K562 (cell line): ENCODE results near the gene ACAP3. TPM values are rescaled to one million over a fixed set of nuclear protein-coding genes. Genes with fewer than 3 reads are reported as not detected.

Source experiments
- ATAC-seq: fragments of 200-7000 bp; cut with Tn5 transposase; 3 replicates; pipeline ENCODE4 v1.9.1; 2020; ENCODE audit warnings: moderate library complexity
- BruUV-seq: library from RNA; stranded (reverse); fragments of 400-500 nt; replicated peaks from 2 replicates; lab custom pipeline; 2021; lab: Mats Ljungman, UMichigan
- CTCF ChIA-PET: fragments of 300-600 bp; formaldehyde crosslinking; extraction: SDS; loops from one replicate; lab custom pipeline; 2021; ENCODE audit warnings: low intra/inter-chr PET ratio; lab: Yijun Ruan, JAX
- POLR2A ChIA-PET: fragments of 300-600, 350-650 bp; sonication (Branson Sonifier 250); formaldehyde crosslinking; extraction: SDS; loops from one replicate; lab custom pipeline; 2021; ENCODE audit warnings: antibody characterized with exemption, inconsistent platforms; lab: Yijun Ruan, JAX
- DNase-seq, 4 experiments: peaks; one replicate each; pipeline versions ENCODE4 v3.0.0 to v3.0.0-alpha.2; 2011 to 2018; ENCODE audit warnings: low spot score in 3 of 4, mixed read lengths in 3 of 4; ENCODE audit errors: extremely low read depth in 1 of 4
- FAIRE-seq: peaks from 2 replicates; lab custom pipeline; 2011; peaks lifted over from hg19 to GRCh38; lab: Jason Lieb, UNC
- H2AFZ ChIP-seq: 2 replicates; pipeline ENCODE4 v1.6.0; 2011; ENCODE audit warnings: low read depth, low read length, control low read depth, inconsistent platforms
- H3K27ac ChIP-seq: fragments of 200-600 bp; 3 replicates; pipeline ENCODE4 v1.8.0; 2011; ENCODE audit warnings: low read depth, mild to moderate bottlenecking, control low read depth, inconsistent platforms, low read length, moderate library complexity, mixed read lengths; ENCODE audit errors: extremely low read depth
- H3K27me3 ChIP-seq, 2 experiments: fragments of 300-600 bp in 1 of 2; 2 replicates in 1 of 2; 3 replicates in 1 of 2; pipeline versions ENCODE4 v1.6.0 to v1.8.0; 2011; ENCODE audit warnings: inconsistent platforms in 2 of 2, low read length in 2 of 2, mild to moderate bottlenecking in 1 of 2, mixed read lengths in 1 of 2, moderate library complexity in 1 of 2; ENCODE audit not compliant: control insufficient read depth in 2 of 2, insufficient read depth in 2 of 2
- H3K36me3 ChIP-seq: fragments of 300-600 bp; 3 replicates; pipeline ENCODE4 v1.8.0; 2011; ENCODE audit warnings: mild to moderate bottlenecking, low read length, inconsistent platforms; ENCODE audit not compliant: control insufficient read depth, insufficient read depth
- H3K4me1 ChIP-seq, 2 experiments: fragments of 200-600 bp in 1 of 2; replicated peaks in 1 of 2; 2 replicates in 1 of 2; 3 replicates in 1 of 2; pipeline versions ENCODE4 v1.5.1 to v1.8.0; 2011; ENCODE audit warnings: inconsistent platforms in 2 of 2, low read length in 2 of 2, mild to moderate bottlenecking in 1 of 2, mixed read lengths in 1 of 2, moderate library complexity in 1 of 2; ENCODE audit not compliant: control insufficient read depth in 2 of 2, insufficient read depth in 2 of 2
- H3K4me2 ChIP-seq: 2 replicates; pipeline ENCODE4 v1.6.1; 2011; ENCODE audit warnings: low read length, control low read depth, inconsistent platforms, mixed read lengths; ENCODE audit not compliant: insufficient read depth
- H3K4me3 ChIP-seq: fragments of 200-600 bp; sonication (generic), shearing (Covaris generic); 2 replicates; pipeline ENCODE4 v1.5.1; 2016; ENCODE audit warnings: control low read depth, inconsistent platforms
- H3K79me2 ChIP-seq: fragments of 200-600 bp; 3 replicates; pipeline ENCODE4 v1.8.0; 2011; ENCODE audit warnings: low read length, inconsistent platforms; ENCODE audit not compliant: control insufficient read depth, insufficient read depth
- H3K9ac ChIP-seq, 2 experiments: 2 replicates each; pipeline versions ENCODE4 v1.6.0 to v1.6.1; 2011; ENCODE audit warnings: low read depth in 2 of 2, low read length in 2 of 2, control low read depth in 1 of 2, inconsistent platforms in 1 of 2, mild to moderate bottlenecking in 1 of 2, mixed read lengths in 1 of 2; ENCODE audit not compliant: insufficient read depth in 1 of 2
- H3K9me1 ChIP-seq: one replicate; pipeline ENCODE4 v1.6.0; 2011; ENCODE audit warnings: inconsistent platforms, mild to moderate bottlenecking, low read length, moderate library complexity; ENCODE audit not compliant: control insufficient read depth, insufficient read depth
- H3K9me3 ChIP-seq: replicated peaks from 2 replicates; pipeline ENCODE4 v1.5.1; 2011; ENCODE audit warnings: low read depth, low read length, inconsistent platforms; ENCODE audit not compliant: control insufficient read depth, insufficient read depth
- H4K20me1 ChIP-seq: replicated peaks from 2 replicates; pipeline ENCODE4 v1.6.1; 2011; ENCODE audit warnings: low read length, inconsistent platforms, mixed read lengths; ENCODE audit not compliant: control insufficient read depth, insufficient read depth
- BDP1 ChIP-seq: IDR thresholded peaks from 3 replicates; pipeline ENCODE4 v1.6.1; 2011; ENCODE audit not compliant: insufficient read length, insufficient read depth
- IRF2 ChIP-seq: sonication (generic); formaldehyde crosslinking; IDR thresholded peaks from 2 replicates; pipeline ENCODE4 v1.8.1; 2022; ENCODE audit warnings: mild to moderate bottlenecking, missing genetic modification reagents
- MCM7 ChIP-seq, 2 experiments: fragments of 450-650 bp; IDR thresholded peaks; 2 replicates each; pipeline ENCODE4 v1.6.1; 2016 to 2018
- NR4A1 ChIP-seq, 2 experiments: fragments of 250-450 bp in 1 of 2; fragments of 450-650 bp in 1 of 2; sonication (Bioruptor Pico) in 1 of 2; IDR thresholded peaks; 2 replicates each; pipeline versions ENCODE4 v1.4.0 to v1.6.1; 2016 to 2020; ENCODE audit warnings: mild to moderate bottlenecking in 2 of 2, missing compliant biosample characterization in 1 of 2, missing genetic modification characterization in 1 of 2, moderate library complexity in 1 of 2
- PHB ChIP-seq: fragments of 250-450 bp; sonication (Bioruptor Pico); IDR thresholded peaks from 2 replicates; pipeline ENCODE4 v1.5.0; 2021
- PHF8 ChIP-seq: fragments of 200-600 bp; sonication (generic); IDR thresholded peaks from 2 replicates; pipeline ENCODE4 v1.6.1; 2012; ENCODE audit warnings: mixed run types, mild to moderate bottlenecking, inconsistent platforms, low read length, moderate library complexity, borderline replicate concordance
- POLR2G ChIP-seq: fragments of 200-400 bp; formaldehyde crosslinking; IDR thresholded peaks from 2 replicates; pipeline ENCODE4 v1.6.1; 2017; ENCODE audit warnings: low read depth, mild to moderate bottlenecking, antibody characterized with exemption, low read length, moderate library complexity
- PYGO2 ChIP-seq: fragments of 450-650 bp; IDR thresholded peaks from 2 replicates; pipeline ENCODE4 v1.6.1; 2016; ENCODE audit warnings: mild to moderate bottlenecking, missing genetic modification characterization, moderate library complexity, missing compliant biosample characterization
- RBM17 ChIP-seq: fragments of 200-400 bp; formaldehyde crosslinking; IDR thresholded peaks from 2 replicates; pipeline ENCODE4 v1.6.1; 2017; ENCODE audit warnings: low read depth, mild to moderate bottlenecking, low read length, borderline replicate concordance
- SREBF1 ChIP-seq: fragments of 150-350 bp; IDR thresholded peaks from 2 replicates; pipeline ENCODE4 v1.6.1; 2014; ENCODE audit warnings: antibody characterized with exemption, low read depth, low read length, borderline replicate concordance
- SRSF7 ChIP-seq: fragments of 200-400 bp; formaldehyde crosslinking; optimal IDR thresholded peaks from 2 replicates; pipeline ENCODE3; 2017; ENCODE audit warnings: mild to moderate bottlenecking, low read depth, low read length
- TAF15 ChIP-seq: fragments of 200-400 bp; formaldehyde crosslinking; IDR thresholded peaks from 2 replicates; pipeline ENCODE4 v1.6.1; 2017; ENCODE audit warnings: mild to moderate bottlenecking, low read depth, low read length, moderate library complexity
- ZNF140 ChIP-seq: fragments of 250-450 bp; sonication (Bioruptor Pico); IDR thresholded peaks from 2 replicates; pipeline ENCODE4 v1.8.0; 2021; ENCODE audit warnings: moderate library complexity, mild to moderate bottlenecking, inconsistent platforms
- ZNF146 ChIP-seq: IDR thresholded peaks from one replicate; pipeline ENCODE4 v1.6.1; 2018; ENCODE audit warnings: missing compliant biosample characterization; ENCODE audit not compliant: unreplicated experiment
- WGBS: fragments of 100-300 bp; shearing (Covaris generic); methylation state at CpG from one replicate; pipeline ENCODE4 v1.1.6; 2016; ENCODE audit warnings: low coverage, mixed read lengths; ENCODE audit not compliant: insufficient coverage; ENCODE audit errors: missing lambda C conversion rate; 5-methylcytosine and 5-hydroxymethylcytosine counted together
- in situ Hi-C: fragments of 300-500 bp; cut with MboI; formaldehyde crosslinking; loops from 4 replicates; pipeline ENCODE4 v1.15.0; 2018; ENCODE audit warnings: inconsistent platforms, mixed read lengths
- intact Hi-C: fragments of 100-400 bp; cut with micrococcal nuclease; formaldehyde crosslinking; loops from 2 replicates; pipeline ENCODE4 v1.14.2; 2022
- polyA plus RNA-seq, 8 experiments: library from polyadenylated mRNA; depleted of rRNA in 4 of 8; stranded (reverse) in 5 of 8; unstranded in 3 of 8; fragments of >200 nt; fragmentation: Nextera tagmentation in 2 of 8; fragmentation: Illumina TruSeq in 1 of 8; extraction: Ambion mirVana in 2 of 8; extraction: Trizol in 1 of 8; gene quantifications; 2 replicates each; pipeline versions ENCODE4 v1.2.1 to v1.2.3, GENCODE V29; 2011 to 2014; ENCODE audit warnings: inconsistent platforms in 1 of 8, missing spikeins in 1 of 8
- total RNA-seq, 7 experiments: library from RNA; depleted of rRNA in 6 of 7; stranded (reverse); fragments of >200 nt in 6 of 7; fragmentation: Illumina TruSeq in 2 of 7; extraction: Trizol in 2 of 7; gene quantifications; 2 replicates each; pipeline versions ENCODE4 v1.2.1 to v1.2.3, GENCODE V29; 2011 to 2021; ENCODE audit warnings: low replicate concordance in 1 of 7
- TF ChIP-seq, protein P1 (sequence below): fragments of 250-450 bp; sonication (Bioruptor Pico); IDR thresholded peaks from 2 replicates; pipeline ENCODE4 v1.8.0; 2021; ENCODE audit warnings: moderate library complexity, mild to moderate bottlenecking, inconsistent platforms
- TF ChIP-seq, protein P2 (sequence below): fragments of 450-650 bp; IDR thresholded peaks from 2 replicates; pipeline ENCODE4 v1.6.1; 2014; ENCODE audit warnings: low read depth, mild to moderate bottlenecking, moderate library complexity, borderline replicate concordance
- TF ChIP-seq, protein P3 (sequence below): sonication (generic); formaldehyde crosslinking; IDR thresholded peaks from 2 replicates; pipeline ENCODE4 v1.8.0; 2023; ENCODE audit warnings: mild to moderate bottlenecking, missing genetic modification reagents

ACAP3 gene
- total and polyA plus RNA-seq, 9 of the 15 experiments (the other 6 are each of a cell fraction or from before 2014, with no cell fraction given): 0.01 to 49.0 (median 12.0) TPM

DNA sequence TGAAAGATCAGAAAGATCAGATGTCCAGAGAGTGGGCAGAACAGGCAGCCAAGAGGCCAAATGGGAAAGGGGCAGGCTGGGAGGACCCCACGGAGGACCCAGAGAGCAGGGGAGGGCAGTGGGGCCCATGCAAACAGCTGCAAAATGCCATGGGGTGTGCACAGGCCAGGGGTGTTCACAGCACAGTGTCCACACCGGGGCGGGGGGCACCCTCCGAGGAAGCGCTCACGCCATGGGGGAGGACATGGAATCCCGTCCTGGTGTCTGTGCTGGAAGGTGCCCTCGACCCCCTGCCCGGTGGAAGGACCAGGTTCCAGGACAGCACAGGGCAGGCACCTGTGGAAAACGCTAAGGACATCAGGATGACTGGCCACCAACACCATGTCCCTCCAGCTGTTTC, 15.2 kb upstream of the ACAP3 start (continued):
- peak; percentile 62 for TF ChIP-seq POLR2G

DNA sequence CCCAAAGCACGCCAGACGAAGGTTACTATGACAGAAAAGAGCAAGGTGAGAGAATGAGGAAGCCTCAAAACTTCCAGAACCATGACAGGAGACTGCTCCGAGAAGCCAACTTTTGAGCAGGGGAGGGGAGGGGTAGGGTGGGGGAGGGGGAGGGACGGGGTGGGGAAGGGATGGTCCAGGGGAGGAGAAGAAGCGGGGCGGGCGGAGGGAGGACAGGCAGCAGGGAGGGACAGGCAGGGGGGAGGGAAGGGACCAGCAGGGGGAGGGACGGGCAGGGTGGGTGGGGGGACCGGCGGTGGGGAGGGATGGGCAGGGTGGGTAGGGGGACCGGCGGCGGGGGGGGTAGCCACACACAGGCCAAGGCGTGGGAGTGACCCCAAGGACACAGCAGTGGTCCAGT, 14.7 kb upstream of the ACAP3 start:
- H3K9ac ChIP-seq: peak overlapping the region in 1 of 2 experiments; percentile 88; a peak in 1 of 4 replicates
- no peak for FAIRE-seq
- ChIA-PET POLR2A (interaction anchor here (2.1 kb wide), 1 partner anchor 8 kb away, joined by 5 read pairs; no protein-coding TSS in a partner anchor), CTCF (no interaction called here)
- intact Hi-C loops (loop anchor here (5.0 kb wide), 1 partner anchor 55 kb away; the partner anchor contains the start of gene AURKAIP1), in situ Hi-C loops (no loop called here)
- H3K9me1 ChIP-seq: peaks cover 13% of the 10 kb centered on the region
- no TSS peak for BruUV-seq
- peaks cover 28% of the 10 kb centered on the region; the same call in 1 of the 2 replicates for H4K20me1 ChIP-seq
- peaks cover 58% of the 10 kb centered on the region for H3K36me3 ChIP-seq
- ATAC-seq: no peak
- no peak overlapping the region for H3K4me3 ChIP-seq
- H3K4me2 ChIP-seq: peak overlapping the region; percentile 65; the same call in 1 of the 2 replicates
- H3K27me3 ChIP-seq: no peaks in the 10 kb centered on the region
- peaks cover 74% of the 10 kb centered on the region for H3K79me2 ChIP-seq
- peaks cover 35 to 90% of the 10 kb centered on the region in 2 experiments for H3K4me1 ChIP-seq
- DNase-seq: peak in 2 of 4 experiments; percentile 51 to 54
- H3K9me3 ChIP-seq: no peaks in the 10 kb centered on the region
- H2AFZ ChIP-seq: no peak overlapping the region
- WGBS: 92% methylated on average over 3 of the region's 14 CpGs
- no peak overlapping the region for H3K27ac ChIP-seq
- TF ChIP-seq MCM7 (IDR thresholded peaks at IDR 0.05): no peak
- no peak for TF ChIP-seq ZNF140 (CRISPR knock-in tag)
- TF ChIP-seq NR4A1 (CRISPR knock-in tag; IDR thresholded peaks at IDR 0.05): no peak
- TF ChIP-seq NR4A1 (tag; IDR thresholded peaks at IDR 0.05): no peak
- no peak for TF ChIP-seq SRSF7
- TF ChIP-seq BDP1: no peak
- no peak for TF ChIP-seq SREBF1
- TF ChIP-seq, protein P1, sequence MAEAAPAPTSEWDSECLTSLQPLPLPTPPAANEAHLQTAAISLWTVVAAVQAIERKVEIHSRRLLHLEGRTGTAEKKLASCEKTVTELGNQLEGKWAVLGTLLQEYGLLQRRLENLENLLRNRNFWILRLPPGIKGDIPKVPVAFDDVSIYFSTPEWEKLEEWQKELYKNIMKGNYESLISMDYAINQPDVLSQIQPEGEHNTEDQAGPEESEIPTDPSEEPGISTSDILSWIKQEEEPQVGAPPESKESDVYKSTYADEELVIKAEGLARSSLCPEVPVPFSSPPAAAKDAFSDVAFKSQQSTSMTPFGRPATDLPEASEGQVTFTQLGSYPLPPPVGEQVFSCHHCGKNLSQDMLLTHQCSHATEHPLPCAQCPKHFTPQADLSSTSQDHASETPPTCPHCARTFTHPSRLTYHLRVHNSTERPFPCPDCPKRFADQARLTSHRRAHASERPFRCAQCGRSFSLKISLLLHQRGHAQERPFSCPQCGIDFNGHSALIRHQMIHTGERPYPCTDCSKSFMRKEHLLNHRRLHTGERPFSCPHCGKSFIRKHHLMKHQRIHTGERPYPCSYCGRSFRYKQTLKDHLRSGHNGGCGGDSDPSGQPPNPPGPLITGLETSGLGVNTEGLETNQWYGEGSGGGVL (CRISPR knock-in tag): no peak
- TF ChIP-seq IRF2 (CRISPR knock-in tag): no peak
- TF ChIP-seq, protein P2, sequence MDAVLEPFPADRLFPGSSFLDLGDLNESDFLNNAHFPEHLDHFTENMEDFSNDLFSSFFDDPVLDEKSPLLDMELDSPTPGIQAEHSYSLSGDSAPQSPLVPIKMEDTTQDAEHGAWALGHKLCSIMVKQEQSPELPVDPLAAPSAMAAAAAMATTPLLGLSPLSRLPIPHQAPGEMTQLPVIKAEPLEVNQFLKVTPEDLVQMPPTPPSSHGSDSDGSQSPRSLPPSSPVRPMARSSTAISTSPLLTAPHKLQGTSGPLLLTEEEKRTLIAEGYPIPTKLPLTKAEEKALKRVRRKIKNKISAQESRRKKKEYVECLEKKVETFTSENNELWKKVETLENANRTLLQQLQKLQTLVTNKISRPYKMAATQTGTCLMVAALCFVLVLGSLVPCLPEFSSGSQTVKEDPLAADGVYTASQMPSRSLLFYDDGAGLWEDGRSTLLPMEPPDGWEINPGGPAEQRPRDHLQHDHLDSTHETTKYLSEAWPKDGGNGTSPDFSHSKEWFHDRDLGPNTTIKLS: no peak
- TF ChIP-seq PHF8: no peak
- no peak for TF ChIP-seq TAF15
- no peak for TF ChIP-seq RBM17
- no peak for TF ChIP-seq ZNF146 (CRISPR knock-in tag)
- TF ChIP-seq, protein P3, sequence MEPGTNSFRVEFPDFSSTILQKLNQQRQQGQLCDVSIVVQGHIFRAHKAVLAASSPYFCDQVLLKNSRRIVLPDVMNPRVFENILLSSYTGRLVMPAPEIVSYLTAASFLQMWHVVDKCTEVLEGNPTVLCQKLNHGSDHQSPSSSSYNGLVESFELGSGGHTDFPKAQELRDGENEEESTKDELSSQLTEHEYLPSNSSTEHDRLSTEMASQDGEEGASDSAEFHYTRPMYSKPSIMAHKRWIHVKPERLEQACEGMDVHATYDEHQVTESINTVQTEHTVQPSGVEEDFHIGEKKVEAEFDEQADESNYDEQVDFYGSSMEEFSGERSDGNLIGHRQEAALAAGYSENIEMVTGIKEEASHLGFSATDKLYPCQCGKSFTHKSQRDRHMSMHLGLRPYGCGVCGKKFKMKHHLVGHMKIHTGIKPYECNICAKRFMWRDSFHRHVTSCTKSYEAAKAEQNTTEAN (CRISPR knock-in tag): no peak
- TF ChIP-seq PYGO2 (tag): no peak
- no peak for TF ChIP-seq PHB (CRISPR knock-in tag)
